Measurements from ENCODE around the gene GINM1. TPM values are rescaled to one million over a fixed set of nuclear protein-coding genes. Genes with fewer than 3 reads are reported as not detected.

GINM1 gene
- total and polyA plus RNA-seq, 2 of the 8 experiments (the other 6 are each of a cell fraction or from before 2014, with no cell fraction given): 5.1 to 21.6 TPM

- Histone ChIP-seq H4K8ac (ENCODE audit: extremely low read depth, insufficient read depth, low read length) (no peak overlapping the region), H3K9ac (replicated peaks in 1 of 4; ENCODE audit: extremely low read depth in 1 of 4, low read depth in 3 of 4, low read length in 3 of 4) (no peak overlapping the region), H2BK120ac (replicated peaks; ENCODE audit: low read depth, low read length) (no peak overlapping the region), H3K27me3 (replicated peaks in 1 of 4; ENCODE audit: control insufficient read depth in 3 of 4, extremely low read depth in 1 of 4, insufficient read depth in 3 of 4, low read length in 3 of 4) (no peaks in the 10 kb centered on the region), H2BK12ac (ENCODE audit: low read depth, low read length) (no peak overlapping the region), H3K27ac (ENCODE audit: low read depth, low read length) (no peak overlapping the region), H2BK15ac (ENCODE audit: low read length) (no peak overlapping the region), H3K4me2 (ENCODE audit: insufficient read depth in 1 of 2, low read depth in 2 of 2, low read length in 2 of 2) (no peak overlapping the region), H4K20me1 (replicated peaks in 1 of 2; ENCODE audit: control insufficient read depth in 1 of 2, insufficient read depth in 2 of 2, low read length in 2 of 2) (no peaks in the 10 kb centered on the region), H2AFZ (ENCODE audit: low read length) (no peak overlapping the region), H2BK5ac (ENCODE audit: low read depth, low read length) (no peak overlapping the region), H4K91ac (replicated peaks; ENCODE audit: insufficient read length, low read length) (no peak overlapping the region), H3K14ac (ENCODE audit: insufficient read length) (no peak overlapping the region), H3K4ac (replicated peaks; ENCODE audit: insufficient read length, low read depth, low read length) (no peak overlapping the region), H3K79me1 (ENCODE audit: low read depth, low read length) (no peaks in the 10 kb centered on the region), H2AK5ac (ENCODE audit: low read depth, low read length) (no peak overlapping the region), H3K23me2 (ENCODE audit: low read depth, low read length) (no peaks in the 10 kb centered on the region), H4K5ac (ENCODE audit: insufficient read length, low read depth, low read length) (no peak overlapping the region), H3K36me3 (ENCODE audit: control insufficient read depth in 2 of 4, insufficient read depth in 4 of 4, low read length in 3 of 4) (no peaks in the 10 kb centered on the region), H3K4me1 (replicated peaks in 1 of 4; ENCODE audit: control insufficient read depth in 3 of 4, insufficient read depth in 4 of 4, low read length in 3 of 4) (no peaks in the 10 kb centered on the region), H3K56ac (replicated peaks; ENCODE audit: insufficient read length, low read depth, low read length) (no peak overlapping the region), H3K23ac (ENCODE audit: insufficient read length) (no peak overlapping the region), H3K79me2 (ENCODE audit: control insufficient read depth in 1 of 2, insufficient read depth in 2 of 2, low read length in 2 of 2) (no peaks in the 10 kb centered on the region), H3K18ac (ENCODE audit: extremely low read depth, low read length) (no peak overlapping the region), H3K4me3 (ENCODE audit: extremely low read depth in 1 of 4, insufficient read depth in 2 of 4, low read depth in 3 of 4, low read length in 4 of 4) (no peak overlapping the region), H3K9me3 (ENCODE audit: insufficient read depth in 2 of 2, low read depth in 1 of 2, low read length in 1 of 2) (no peaks in the 10 kb centered on the region), H2BK20ac (ENCODE audit: low read length) (no peak overlapping the region)
- DNase-seq (ENCODE audit: low read depth in 1 of 2, low spot score in 2 of 2): no peak
- no peak for TF ChIP-seq CREB1 (IDR thresholded peaks at IDR 0.05)
- no peak for TF ChIP-seq TCF12 (IDR thresholded peaks at IDR 0.05; ENCODE audit: low read depth, low read length)
- no peak for TF ChIP-seq SP4 (IDR thresholded peaks at IDR 0.05; ENCODE audit: low read length)
- ChIA-PET CTCF (ENCODE audit: partially characterized antibody) (interaction anchor here (0.7 kb wide), 2 partner anchors 25 to 31 kb away, joined by 3 read pairs; no protein-coding TSS in a partner anchor), POLR2A (ENCODE audit: partially characterized antibody) (interaction anchor here (0.6 to 0.7 kb wide), 2 partner anchors 109 to 322 kb away, joined by 3 read pairs; no protein-coding TSS in a partner anchor)
- FAIRE-seq: no peak
- WGBS, 2 experiments (ENCODE audit: extremely low coverage in 1 of 2, insufficient coverage in 1 of 2, insufficient read length in 1 of 2, insufficient replicate concordance in 2 of 2, low coverage in 1 of 2, low lambda C conversion rate in 2 of 2, missing lambda C conversion rate in 1 of 2): 85% methylated on average over 2 of the region's 2 CpGs; no CpG with 5 or more reads in 1 of the 2 experiments
These were observed 6.8 kb upstream of the GINM1 start for GRCh38 chr6:149559389-149559788.

All from H1 (cell line).